Stimulated activated CD4-positive, alpha-beta T cell treated with anti-CD3 and anti-CD28 coated beads, Interleukin-1b, Interleukin-23, amount 100 ng/mL, for 4 hours (primary cell): ENCODE measurements around the gene VANGL2.
A peak's percentile ranks its signal among the peaks of the same experiment; 100 is the strongest.
"Not testable (repeated sequence)": the region's sequence is repeated elsewhere in the genome, so short reads cannot be mapped to it uniquely, and the experiment has no call there.

ENCODE experiments used
- DNase-seq, 2 donors: peaks; one replicate each; pipeline ENCODE4 v3.0.0-alpha.2; 2020; ENCODE audit warnings: low read depth in 2 of 2

VANGL2 gene

DNA sequence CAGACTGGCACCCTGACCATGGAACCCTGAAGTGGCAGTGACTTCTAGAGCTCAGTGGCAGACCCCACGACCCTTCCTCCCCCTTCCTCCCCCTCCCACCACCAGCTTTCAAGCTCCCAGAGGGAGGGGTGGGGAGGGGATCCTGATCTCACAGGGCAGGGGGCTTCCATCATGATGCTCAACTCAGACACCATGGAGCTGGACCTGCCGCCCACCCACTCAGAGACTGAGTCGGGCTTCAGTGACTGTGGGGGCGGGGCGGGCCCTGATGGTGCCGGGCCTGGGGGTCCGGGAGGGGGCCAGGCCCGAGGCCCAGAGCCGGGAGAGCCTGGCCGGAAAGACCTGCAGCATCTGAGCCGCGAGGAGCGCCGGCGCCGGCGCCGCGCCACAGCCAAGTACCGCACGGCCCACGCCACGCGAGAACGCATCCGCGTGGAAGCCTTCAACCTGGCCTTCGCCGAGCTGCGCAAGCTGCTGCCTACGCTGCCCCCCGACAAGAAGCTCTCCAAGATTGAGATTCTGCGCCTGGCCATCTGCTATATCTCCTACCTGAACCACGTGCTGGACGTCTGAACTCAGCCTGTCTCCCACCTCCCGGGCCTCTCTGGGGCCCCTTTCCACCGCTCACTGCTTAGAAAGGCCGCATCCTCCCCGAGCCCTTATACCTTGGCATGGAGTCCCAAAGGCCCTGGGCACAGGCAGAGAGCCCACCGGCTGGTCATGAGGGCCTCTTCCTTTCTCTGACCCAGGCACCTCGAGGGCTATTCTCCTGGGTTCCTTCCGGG is 29.6 kb upstream of the VANGL2 start:
- DNase-seq, result no peak

DNA sequence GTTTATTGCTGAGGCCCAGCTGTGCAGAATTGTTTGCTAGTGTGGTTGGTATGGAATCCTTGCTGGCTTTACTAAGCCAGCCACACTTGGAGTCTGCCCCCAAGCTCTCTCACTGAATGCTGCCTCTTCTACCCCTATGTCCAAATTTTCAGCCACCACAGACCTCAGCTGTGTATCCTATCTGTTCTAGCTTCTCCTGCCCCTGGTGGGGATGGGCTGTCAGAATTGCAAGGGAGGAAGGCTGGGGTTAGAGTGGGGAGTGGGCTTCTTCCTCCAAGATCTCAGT is 29.1 kb upstream of the VANGL2 start:
- DNase-seq, result no peak

- DNase-seq, result no peak
These were observed 28.6 kb upstream of the VANGL2 start for GRCh38 chr1:160371756-160372155.

- no peak for DNase-seq
These were observed 26.7 kb upstream of the VANGL2 start for GRCh38 chr1:160373696-160374095.

DNA sequence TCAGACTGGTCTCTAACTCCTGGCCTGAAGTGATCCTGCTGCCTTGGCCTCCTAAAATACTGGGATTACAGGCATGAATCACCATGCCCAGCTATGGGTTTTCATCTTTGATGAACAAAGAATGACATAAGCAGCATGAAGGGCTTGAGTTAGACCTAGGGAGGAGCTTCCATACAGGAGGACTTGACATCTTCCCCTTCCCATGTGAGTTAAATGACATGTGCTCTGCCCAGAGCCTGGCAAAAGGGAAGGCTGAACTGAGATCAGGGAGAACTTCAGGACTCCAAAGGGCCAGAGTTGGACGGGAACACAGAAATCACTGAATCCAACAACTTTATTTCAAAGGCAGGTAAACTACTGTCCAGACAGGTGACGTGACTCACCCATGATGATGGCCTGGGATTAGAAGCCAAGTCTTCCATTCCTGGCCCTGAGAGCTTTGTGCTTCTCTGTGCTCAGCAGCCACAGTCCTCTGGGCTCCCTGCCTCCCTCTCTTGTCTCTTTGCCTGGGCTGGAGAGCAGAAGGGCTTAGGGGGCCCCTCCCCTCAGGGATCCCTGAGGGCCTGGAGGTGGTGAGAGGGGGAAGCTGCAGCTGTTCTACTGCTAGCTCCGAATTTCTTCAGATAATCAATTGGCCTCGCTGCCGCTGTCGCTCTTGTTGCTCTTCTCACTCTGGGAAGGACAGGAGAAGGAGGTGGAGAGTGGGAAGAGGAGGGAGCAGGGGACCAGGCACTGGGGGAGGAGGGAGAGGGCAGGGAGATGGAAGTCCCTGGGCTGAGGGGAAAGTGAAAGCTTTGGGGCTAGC is 25.9 kb upstream of the VANGL2 start:
- no peak for DNase-seq

DNA sequence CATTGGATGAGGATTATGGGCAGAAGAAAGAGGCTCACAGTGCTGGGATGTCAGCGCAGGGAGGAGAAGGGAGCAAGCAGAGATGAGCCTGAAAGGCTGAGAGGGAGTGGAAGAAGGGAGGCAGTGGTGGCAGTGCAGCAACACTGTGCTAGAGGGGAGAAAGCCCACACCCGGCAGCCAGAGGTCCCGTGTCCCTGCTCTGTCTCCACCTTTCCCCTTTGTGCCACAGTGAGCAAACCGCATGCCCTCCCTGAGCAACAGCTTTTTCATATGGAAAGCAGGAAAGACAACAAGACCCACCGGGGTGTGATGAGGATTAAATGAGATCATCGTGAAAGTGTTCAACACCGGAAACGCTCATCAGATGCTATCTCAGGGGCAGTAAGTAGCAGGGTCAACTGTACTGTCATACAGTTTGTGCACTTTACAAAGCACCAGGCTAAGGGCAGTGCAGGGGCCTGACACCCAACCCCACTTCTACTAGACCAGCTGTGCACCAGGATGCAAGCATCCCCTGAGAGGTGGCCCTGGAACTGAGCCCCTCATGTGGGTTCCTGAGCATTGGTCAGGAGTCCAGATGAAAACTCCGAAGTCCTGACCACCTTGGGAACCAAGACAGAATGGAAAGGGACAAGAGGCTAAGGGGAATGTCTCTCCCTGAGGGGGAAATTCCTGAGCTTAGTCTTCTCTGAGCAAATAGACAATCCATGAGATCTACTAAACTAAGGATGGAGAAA is 24.4 kb upstream of the VANGL2 start:
- DNase-seq, result no peak

- peak in 1 of 2 donors; percentile 17 for DNase-seq
These were observed 23.7 kb upstream of the VANGL2 start for GRCh38 chr1:160376525-160377131.

DNA sequence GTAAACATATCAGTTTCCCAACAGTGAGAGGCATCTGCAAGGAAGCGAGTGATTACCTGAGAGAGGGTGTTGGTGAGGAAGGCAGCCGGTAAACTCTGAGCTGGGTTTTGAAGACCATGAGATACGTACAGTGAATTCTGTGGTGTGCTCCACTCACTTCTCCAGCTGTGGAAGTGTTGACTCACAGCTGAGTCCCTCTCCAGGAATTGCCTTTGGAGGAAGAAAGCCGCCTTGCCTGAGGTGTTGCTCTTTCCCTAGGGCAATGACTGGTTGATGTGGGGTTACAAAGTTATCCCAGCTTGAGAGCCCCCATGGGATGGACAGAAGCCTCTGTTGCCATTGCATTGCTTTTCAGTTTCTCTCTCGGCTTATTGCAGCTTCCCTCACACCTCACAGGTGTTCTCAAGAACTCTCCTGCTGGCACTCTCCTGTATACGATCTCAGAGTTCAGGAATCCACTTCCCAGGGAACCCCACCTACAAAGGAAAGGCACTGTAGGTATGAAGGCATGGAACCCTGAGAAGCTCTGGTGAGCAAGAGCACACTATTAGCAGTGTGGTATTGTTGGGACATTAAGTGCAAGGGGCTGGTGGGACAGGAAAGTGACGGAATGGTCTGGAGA is 22.7 kb upstream of the VANGL2 start:
- DNase-seq, result no peak

DNA sequence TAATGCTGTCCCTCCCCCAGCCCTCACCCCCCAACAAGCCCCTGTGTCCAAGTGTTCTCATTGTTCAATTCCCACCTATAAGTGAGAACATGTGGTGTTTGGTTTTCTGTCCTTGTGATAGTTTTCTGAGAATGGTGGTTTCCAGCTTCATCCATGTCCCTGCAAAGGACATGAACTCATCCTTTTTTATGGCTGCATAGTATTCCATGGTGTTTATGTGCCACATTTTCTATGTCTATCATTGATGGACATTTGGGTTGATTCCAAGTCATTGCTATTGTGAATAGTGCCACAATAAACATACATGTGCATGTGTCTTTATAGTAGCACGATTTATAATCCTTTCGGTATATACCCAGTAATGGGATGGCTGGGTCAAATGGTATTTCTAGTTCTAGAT is 15.6 kb upstream of the VANGL2 start:
- not testable (repeated sequence) for DNase-seq

- not testable (repeated sequence) for DNase-seq
These were observed 12.0 kb upstream of the VANGL2 start for GRCh38 chr1:160388406-160388805.

- no peak for DNase-seq
These were observed 5.7 kb upstream of the VANGL2 start for GRCh38 chr1:160394673-160395072.

- DNase-seq, result no peak
These were observed 2.7 kb upstream of the VANGL2 start for GRCh38 chr1:160397651-160398050.

DNA sequence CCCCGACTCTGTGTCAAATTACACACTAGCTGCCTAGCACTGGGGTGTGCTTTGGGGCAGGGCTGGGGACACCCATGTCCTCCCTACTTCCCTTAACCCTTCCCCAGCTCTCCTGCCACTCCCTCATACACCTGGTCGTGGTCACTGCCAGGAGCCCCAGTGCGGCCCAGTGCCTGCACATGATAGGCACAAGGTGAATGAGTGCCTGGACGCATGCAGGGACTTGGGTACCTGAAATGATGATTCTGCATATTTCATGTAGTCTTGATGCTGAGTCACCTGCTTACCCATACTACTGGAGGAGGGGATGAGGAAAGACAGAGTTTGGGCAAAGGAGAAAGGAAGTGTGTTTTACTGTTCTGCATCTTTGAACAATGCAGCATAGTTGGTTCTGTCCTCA is 1.5 kb upstream of the VANGL2 start:
- DNase-seq, result no peak

DNA sequence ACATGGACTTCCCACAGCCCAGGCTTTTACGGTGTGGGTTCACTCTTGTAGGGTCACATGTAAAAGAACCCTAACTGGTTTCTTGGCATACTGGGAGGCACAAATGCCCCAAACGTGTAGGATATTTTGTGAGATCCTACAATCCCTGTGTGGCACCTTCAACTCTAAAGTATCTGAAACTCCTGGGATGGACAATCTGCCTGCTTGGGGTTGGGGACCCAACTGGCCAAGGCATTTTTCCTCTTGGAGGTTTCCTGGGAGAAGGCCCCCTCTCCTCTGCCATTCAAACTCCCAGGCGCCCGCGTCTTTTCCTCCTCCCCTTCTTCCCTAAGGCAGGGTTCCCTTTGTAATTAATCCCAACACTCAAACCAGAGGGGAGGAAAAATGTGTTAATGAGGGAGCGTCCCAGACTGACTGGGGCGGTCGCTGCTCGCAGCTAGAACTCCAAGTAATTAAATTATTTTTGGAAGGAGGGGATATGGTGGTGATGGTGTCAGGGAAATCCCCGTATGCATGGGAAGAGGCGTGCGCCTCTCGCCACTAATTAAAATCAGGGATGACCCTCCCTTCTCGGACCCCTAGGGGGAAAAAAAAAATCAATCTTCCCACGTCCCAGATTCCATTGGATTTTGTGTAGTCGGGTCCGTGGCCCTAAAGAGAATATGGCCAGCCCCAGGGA is 681 bp upstream of the VANGL2 start:
- no peak for DNase-seq

- no peak for DNase-seq
These were observed 502 bp downstream of the VANGL2 start for GRCh38 chr1:160400646-160401486.

GRCh38 chr1:160401487-160401805 is 1.1 kb downstream of the VANGL2 start:
- no peak for DNase-seq

- no peak for DNase-seq
These were observed 1.8 kb downstream of the VANGL2 start for GRCh38 chr1:160402001-160402795.

- DNase-seq, result no peak
These were observed 2.9 kb downstream of the VANGL2 start for GRCh38 chr1:160403244-160403643.

DNA sequence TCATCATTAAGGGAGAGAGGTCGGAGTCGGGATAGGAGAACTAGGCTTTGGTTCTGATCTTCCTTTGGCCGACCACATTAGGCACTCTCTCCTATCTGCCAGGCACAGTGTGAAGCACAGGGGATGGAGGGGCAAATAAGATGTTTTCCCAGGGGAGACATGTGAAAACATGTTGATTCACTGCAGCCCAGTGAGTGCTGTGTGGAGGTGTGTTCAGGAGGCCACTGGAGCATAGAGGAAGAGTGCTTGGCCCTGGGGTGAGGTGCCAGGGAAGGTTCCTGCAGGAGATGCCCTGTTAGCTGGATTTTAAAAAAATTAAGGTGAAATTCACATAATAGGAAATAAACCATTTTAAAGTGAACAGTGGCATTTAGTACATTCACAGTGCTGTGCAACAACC is 3.7 kb downstream of the VANGL2 start:
- no peak for DNase-seq
